Glomerular endothelial cell (primary cell): Measurements from ENCODE around the gene TAB2. TPM values are rescaled to one million over a fixed set of nuclear protein-coding genes. Genes with fewer than 3 reads are reported as not detected.

ENCODE experiments used
- DNase-seq: peaks from one replicate; pipeline ENCODE4 v3.0.0-alpha.2; 2011; ENCODE audit warnings: low read depth, low spot score; ENCODE audit errors: extremely low read depth
- total RNA-seq: library from RNA; depleted of rRNA; stranded (reverse); fragments of >200 nt; gene quantifications from 2 replicates; pipeline ENCODE4 v1.2.3, GENCODE V29; 2015

TAB2 gene
- total RNA-seq, result 26.4 and 49.8 TPM in 2 replicates

DNA sequence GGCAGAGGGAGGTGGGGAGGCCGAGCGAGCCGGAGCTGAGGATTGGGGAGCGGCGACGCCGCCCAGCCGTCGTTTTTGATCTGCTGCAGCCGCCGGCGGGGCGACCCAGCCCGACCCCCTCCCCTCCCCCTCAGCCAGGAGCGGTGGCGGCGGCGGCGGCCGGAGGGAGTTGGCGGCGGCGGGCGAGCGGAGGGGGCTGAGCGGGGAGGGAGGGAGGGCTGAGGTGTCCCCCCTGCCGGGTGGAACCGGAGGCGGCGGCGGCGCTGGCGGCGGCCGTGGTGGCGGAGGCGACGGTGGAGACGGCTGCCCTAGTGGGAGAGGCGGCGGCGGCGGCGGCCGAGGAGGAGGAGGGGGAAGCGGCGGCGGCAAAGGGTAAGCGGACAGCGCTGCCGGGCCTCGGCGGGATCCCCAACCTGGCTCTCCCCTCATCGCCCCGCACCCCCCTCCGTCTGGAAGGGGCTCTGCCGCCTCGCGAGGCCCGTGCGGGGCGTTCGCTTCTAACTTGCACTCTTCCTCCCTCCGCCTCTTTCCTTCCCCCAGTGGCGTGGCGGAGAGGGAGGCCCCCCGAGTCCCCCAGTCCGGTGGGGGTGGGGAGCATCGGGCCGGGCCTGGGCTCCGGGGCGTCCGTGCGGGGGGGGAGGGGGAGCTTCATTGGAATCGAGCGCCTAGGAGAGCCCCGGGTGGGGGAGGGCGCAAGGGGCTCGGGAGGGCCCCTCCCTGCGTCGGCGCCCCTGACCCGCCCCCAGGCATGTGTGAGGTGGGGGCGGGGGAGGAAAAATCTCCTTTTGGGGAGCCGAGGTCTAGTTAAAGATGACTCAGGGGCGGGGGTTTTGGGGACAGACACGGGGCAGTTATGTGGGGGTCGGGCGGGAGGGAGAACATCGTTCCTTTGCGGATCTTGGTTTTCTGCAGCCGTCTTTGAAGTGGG, at the start of gene TAB2:
Gene TAB2, plus strand, starts transcription at position 69 of the 928 bp plus-strand sequence. CDS start 52,286 bp downstream, outside the sequence.
- DNase-seq, result no peak

- no peak for DNase-seq
These were observed 49.4 kb upstream of the TAB2 start for GRCh38 chr6:149268146-149268545.

GRCh38 chr6:149268768-149269167, 48.7 kb upstream of the TAB2 start:
- no peak for DNase-seq

GRCh38 chr6:149270616-149271015, 46.9 kb upstream of the TAB2 start:
- no peak for DNase-seq

- no peak for DNase-seq
These were observed 45.9 kb upstream of the TAB2 start for GRCh38 chr6:149271348-149272340.

- DNase-seq, result no peak
These were observed 44.2 kb upstream of the TAB2 start for GRCh38 chr6:149273318-149273717.

DNA sequence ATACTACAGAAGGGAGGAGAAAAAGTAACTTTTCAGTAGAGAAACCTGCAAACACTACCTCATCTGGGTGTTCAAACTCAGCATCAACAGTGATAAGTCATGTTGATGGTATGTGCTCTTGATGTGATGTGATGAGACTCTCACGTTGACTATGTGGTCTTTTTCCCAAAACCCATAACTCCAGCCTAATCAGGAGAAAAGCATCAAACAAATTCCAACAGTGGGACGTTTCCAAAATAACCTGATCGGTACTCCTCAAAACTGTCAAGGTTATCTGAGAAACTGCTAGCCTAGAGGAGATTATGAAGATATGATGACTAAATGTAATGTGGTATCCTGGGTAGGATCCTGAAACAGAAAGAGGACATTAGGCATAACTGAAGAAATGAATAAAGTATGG, 41.9 kb upstream of the TAB2 start:
- DNase-seq, result no peak

- DNase-seq, result no peak
These were observed 39.9 kb upstream of the TAB2 start for GRCh38 chr6:149277621-149278020.

DNA sequence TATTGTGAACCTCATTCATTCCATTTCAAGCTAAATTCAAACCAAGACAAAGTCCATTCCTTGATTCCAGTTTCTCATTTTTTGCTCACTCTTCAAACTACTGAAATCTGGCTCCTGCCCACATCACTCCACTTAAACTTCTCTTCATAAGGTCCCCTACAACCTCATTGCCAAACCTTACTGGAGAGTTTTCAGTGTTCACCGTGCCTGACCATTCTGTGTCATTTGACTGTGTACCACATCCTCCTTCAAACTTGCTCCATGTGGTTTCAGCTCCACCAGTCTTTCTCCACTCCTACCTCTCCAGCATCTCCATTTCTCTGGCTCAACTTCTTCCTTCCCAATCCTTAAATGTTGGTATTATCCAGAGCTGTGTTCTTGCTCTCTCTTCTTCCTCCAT, 38.5 kb upstream of the TAB2 start:
- no peak for DNase-seq

DNA sequence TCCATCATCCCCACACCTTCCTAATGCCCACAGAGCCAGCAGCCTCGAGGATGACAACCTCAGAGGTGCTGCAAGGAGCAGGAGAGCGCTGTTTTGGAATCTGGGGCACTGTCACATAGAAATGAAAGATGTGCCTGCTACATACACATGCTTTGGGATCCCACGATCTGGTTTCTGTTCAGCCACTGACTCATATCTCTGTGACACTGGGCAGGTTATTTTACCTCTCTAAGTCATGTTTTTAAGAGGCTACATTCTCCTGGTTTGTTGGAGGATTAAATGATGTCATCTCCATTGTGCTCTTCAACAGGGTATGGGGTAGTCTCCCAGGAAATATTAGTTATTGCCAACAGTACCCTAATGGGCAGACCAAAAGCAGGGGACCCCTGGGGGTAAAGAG, 32.6 kb upstream of the TAB2 start:
- no peak for DNase-seq

DNA sequence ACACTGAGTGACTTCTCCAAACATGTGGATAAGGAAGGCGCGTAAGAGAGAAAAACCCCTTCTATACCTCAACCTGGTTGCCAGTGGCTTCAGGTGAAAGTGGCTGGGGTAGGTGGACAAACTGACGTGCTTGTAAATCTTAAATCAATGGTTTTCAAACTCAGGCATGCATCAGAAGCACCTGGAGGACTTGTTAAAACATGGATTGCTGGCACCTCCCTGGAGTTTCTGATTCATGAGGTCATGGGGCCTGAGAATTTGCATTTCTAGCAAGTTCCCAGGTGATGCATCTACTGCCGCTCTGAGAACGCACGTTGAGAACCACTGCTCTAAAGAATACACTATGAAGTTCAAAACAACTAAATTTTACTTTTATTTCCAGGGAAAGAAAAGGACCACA, 31.9 kb upstream of the TAB2 start:
- no peak for DNase-seq

- no peak for DNase-seq
These were observed 30.6 kb upstream of the TAB2 start for GRCh38 chr6:149286905-149287304.

- no peak for DNase-seq
These were observed 28.2 kb upstream of the TAB2 start for GRCh38 chr6:149289192-149289781.

DNA sequence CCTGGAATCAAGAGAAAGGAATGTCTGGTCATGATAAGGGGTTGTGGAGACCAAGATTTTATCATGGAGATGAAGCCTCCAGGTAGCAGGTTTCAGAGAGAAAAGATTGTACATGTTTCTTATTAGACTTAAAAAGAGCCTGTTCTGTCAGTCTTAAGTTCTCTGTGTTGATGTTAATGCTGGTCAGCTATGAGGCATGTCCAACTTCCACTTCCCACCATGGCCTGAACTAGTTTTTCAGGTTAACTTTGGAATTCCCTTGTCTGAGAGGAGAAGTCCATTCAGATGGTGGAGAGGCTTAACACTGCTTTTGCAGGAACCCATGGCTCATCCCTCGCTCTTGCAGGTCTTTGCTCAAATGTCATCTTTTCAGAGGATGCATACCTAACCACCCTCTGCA, 27.5 kb upstream of the TAB2 start:
- DNase-seq, result no peak

DNA sequence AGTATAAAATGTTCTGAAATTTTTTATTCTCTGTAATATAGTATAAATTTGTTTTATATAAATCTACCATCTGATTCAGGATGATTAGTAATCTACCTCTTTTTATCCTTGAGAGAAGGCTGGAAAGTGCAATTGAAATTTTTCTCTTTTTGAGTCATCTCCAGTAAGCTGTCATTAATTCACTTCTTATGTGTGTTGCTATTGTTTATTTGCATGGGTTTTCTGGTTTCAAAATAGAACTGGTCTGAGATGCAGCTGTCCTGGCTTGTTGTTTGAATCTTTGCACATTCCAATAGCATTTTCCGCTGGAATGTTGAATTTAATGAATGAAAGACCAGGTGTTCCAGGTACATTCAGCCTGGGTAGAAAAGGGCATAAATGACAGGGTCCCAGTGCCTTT, 24.3 kb upstream of the TAB2 start:
- DNase-seq, result no peak

DNA sequence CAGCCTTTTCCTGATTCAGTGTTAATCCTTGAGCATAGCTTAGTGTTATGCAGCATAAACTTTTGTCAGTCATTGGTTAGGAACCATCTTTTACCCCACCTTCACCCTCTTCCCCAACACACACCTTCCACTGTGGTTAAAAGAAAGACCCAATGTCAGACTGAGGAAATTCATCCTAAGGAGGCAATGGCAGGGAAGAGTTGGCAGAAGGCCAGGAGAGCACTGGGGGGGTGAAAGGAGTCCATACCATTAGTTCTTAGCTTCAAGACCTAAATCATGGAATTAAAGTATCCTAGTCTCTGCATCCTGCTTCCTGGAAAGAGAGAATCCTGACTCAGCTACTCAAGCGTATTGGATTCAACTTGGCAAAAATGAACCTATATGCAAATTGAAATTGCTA, 16.9 kb upstream of the TAB2 start:
- no peak for DNase-seq

DNA sequence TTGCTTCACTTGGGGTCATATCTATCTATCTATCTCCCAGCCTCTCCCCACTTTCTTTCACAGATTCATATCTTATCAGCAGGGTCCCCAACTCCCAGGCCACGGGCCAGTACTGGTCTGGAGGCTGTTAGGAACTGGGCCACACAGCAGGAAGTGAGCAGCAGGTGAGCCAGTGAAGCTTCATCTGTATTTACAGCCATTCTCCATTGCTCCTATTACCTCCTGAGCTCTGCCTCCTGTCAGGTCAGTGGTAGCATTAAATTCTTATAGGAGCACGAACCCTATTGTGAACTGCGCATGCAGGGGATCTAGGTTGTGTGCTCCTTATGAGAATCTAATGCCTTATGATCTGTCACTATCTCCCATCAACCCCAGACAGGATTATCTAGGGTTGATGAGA, 14.8 kb upstream of the TAB2 start:
- DNase-seq, result no peak

GRCh38 chr6:149303468-149303867, 14.0 kb upstream of the TAB2 start:
- DNase-seq, result no peak

GRCh38 chr6:149305372-149305771, 12.1 kb upstream of the TAB2 start:
- DNase-seq, result no peak

GRCh38 chr6:149306967-149307366, 10.5 kb upstream of the TAB2 start:
- no peak for DNase-seq

DNA sequence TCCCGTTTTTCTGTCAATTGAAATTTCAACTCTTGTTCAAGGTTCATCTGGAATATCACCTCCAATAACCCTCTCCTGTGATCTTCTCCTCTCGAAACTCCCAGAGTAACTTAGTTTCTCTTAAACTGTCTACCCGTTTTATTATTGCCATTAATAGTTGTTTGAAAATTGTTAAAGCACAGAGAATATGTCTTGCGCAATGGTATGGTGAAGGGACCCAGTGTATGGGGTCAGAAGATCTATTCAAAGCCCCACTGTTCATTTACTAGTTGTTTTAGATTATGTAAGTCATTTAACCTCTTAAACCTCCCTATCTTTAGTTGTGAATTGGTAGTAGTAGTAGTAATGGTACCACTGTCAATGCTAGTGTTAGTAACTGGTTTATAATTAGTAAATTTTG, 6.2 kb upstream of the TAB2 start:
- DNase-seq, result no peak
